HG02938 (cell line): ENCODE data around the gene RPL7A.
"Not testable (repeated sequence)": the region's sequence is repeated elsewhere in the genome, so short reads cannot be mapped to it uniquely, and the experiment has no call there.

Experiments
- ATAC-seq: cut with Tn5 transposase; IDR thresholded peaks from one replicate; pipeline ENCODE4 v1.9.1; 2021; ENCODE audit warnings: mild to moderate bottlenecking, moderate library complexity; ENCODE audit not compliant: unreplicated experiment

RPL7A gene

GRCh38 chr9:133347985-133348717, at the start of gene RPL7A, which contains the start of gene MED22:
RPL7A (plus strand) TSS chr9:133348218; CDS start chr9:133348244, 26 bp downstream.
MED22 (minus strand) TSS chr9:133348131; CDS start chr9:133346662, 1,469 bp downstream.
- peak; percentile 70 for ATAC-seq

DNA sequence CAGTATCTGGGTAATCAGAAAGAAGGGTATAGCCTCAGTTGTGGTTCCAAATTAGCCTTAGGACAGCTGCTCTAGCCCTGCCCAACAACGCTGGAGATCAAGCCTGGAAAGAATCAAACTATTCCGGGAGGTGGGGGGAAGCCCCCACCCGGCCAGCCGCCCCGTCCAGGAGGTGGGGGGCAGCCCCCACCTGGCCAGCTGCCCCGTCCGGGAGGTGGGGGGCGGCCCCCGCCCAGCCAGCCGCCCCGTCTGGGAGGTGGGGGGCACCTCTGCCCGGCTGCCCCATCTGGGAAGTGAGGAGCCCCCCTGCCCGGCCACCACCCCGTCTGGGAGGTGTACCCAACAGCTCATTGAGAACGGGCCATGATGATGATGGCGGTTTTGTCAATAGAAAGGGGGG, 48.0 kb upstream of the RPL7A start:
- ATAC-seq, result not testable (repeated sequence)

- no peak for ATAC-seq
Observed at GRCh38 chr9:133301253-133302230, 46.5 kb upstream of the RPL7A start.

- no peak for ATAC-seq
Observed at GRCh38 chr9:133303266-133304157, 44.5 kb upstream of the RPL7A start.

GRCh38 chr9:133304158-133304470, 43.9 kb upstream of the RPL7A start:
- ATAC-seq, result no peak

DNA sequence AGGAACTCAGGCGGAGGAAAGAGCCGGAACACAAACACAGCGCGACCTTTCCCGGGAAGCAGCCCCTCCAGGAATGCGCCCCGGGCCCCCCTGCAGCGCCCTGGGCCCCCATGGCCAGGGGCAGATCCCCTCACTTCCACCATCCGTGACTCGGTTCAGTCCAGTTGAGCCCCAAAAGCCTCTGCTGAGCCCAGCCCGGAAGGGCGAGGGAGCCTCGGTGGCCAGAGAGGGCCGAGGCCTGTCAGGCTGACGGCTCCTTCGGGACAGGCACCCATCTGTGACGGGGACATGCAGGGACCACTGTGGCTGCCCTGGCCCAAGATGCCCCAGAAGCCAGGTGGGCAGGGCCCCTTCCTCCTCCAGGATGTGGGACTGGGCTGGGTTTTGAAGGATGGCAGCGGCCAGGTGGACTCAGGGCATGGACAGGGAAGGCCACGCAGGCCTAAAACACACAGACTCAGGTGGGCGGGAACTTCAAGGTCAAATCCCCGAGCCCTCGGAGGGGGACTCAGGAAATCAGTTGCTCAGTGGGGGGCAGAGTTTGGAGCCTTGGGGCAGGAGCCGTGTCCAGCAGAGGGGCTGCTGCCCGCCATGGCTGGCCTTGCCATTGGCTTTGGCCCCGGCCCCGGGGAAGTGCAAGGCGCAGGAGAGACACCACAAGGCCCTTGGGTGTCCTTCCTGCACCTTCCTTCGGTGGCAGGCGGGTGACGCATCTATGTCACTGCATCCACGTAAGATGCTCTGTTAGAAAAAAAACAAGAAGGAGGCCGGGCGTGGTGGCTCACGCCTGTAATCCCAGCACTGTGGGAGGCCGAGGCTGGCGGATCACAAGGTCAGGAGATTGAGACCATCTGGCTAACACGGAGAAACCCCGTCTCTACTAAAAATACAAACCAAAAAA, 43.3 kb upstream of the RPL7A start:
- no peak for ATAC-seq

GRCh38 chr9:133305731-133306130, 42.3 kb upstream of the RPL7A start:
- no peak for ATAC-seq

- no peak for ATAC-seq
Observed at GRCh38 chr9:133306242-133307204, 41.5 kb upstream of the RPL7A start.

DNA sequence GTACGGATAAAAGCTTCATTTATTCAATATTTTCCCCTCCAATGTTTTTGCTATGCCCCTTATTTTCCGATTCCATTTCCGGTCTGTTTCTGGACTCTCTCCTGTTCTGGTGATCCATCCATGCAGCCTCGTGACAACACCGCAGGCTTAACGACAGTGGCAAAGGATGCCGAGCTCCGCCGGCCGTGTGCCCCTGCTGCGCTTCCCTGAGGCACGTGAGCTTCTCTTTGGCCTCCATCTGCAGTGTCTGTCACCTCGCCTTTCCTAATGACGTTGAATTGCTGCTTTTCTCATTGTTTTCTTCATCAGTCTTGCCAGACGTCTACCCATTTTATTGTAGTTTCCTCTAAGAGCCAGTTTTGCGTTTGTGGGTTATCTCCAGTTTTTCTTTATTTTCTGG, 40.7 kb upstream of the RPL7A start:
- no peak for ATAC-seq

- no peak for ATAC-seq
Observed at GRCh38 chr9:133309608-133310007, 38.4 kb upstream of the RPL7A start.

GRCh38 chr9:133315997-133316396, 32.0 kb upstream of the RPL7A start:
- ATAC-seq, result no peak

- not testable (repeated sequence) for ATAC-seq
Observed at GRCh38 chr9:133317551-133317950, 30.5 kb upstream of the RPL7A start.

- no peak for ATAC-seq
Observed at GRCh38 chr9:133320421-133320881, 27.6 kb upstream of the RPL7A start.

GRCh38 chr9:133321411-133321935, 26.5 kb upstream of the RPL7A start:
- no peak for ATAC-seq

DNA sequence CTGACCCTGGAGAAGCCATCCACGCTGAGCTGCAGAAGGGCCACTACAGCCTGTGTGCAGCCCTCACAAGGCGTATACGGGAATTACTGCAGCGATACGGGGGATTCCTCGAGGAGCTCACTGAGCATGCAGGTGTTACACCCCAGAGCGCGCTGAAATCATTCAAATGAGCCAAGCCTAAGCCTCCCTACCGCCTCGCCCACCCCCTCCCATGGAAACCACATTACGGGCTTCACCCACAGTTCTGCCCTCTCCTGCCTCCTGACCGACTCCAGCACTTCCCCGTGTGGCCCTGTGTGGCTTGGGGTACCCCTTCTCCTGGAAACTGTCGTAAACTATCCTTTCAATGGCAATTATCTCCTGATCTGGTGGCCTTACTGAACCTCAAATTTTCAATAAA, 25.3 kb upstream of the RPL7A start:
- ATAC-seq, result no peak

GRCh38 chr9:133323211-133323610, 24.8 kb upstream of the RPL7A start:
- no peak for ATAC-seq

DNA sequence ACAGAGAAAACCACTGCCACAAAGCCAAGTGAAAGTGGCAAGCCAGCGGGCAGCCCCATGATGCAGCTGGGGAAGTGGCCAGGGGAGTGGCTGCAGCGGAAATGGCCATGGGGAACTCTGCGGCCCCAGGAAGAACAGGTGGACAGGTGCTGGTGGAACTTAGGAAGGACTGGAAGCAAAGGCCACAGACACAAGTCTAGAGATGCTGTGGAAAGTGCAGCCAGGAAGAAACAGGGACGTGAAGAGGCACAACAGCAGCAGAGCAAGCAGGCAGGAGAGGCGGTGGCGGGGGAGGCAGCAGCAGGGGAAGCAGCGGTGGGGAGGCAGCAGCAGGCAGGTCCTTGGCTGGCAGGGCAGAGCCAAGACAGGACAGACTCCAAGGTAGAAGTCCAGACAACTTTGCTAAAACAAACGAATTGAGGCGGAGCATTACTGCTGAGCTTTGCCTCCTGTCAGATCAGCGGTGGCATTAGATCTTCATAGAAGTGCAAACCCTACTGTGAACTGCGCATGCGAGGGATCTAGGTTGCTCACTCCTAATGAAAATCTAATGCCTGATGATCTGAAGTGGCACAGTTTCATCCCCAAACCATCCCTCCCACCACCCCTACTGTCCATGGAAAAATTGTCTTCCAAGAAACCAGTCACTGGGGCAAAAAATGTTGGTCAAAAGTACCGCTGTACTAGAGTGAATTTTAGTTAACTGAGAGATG, 23.9 kb upstream of the RPL7A start:
- no peak for ATAC-seq

GRCh38 chr9:133327021-133327420, 21.0 kb upstream of the RPL7A start:
- not testable (repeated sequence) for ATAC-seq
